Activated CD4-positive, alpha-beta T cell treated with anti-CD3 and anti-CD28 coated beads for 48 hours (primary cell): Measurements from ENCODE around the gene PCSK4.

Source experiments
- DNase-seq: peaks from one replicate; pipeline ENCODE4 v3.0.0-alpha.2; 2020

PCSK4 gene

DNA sequence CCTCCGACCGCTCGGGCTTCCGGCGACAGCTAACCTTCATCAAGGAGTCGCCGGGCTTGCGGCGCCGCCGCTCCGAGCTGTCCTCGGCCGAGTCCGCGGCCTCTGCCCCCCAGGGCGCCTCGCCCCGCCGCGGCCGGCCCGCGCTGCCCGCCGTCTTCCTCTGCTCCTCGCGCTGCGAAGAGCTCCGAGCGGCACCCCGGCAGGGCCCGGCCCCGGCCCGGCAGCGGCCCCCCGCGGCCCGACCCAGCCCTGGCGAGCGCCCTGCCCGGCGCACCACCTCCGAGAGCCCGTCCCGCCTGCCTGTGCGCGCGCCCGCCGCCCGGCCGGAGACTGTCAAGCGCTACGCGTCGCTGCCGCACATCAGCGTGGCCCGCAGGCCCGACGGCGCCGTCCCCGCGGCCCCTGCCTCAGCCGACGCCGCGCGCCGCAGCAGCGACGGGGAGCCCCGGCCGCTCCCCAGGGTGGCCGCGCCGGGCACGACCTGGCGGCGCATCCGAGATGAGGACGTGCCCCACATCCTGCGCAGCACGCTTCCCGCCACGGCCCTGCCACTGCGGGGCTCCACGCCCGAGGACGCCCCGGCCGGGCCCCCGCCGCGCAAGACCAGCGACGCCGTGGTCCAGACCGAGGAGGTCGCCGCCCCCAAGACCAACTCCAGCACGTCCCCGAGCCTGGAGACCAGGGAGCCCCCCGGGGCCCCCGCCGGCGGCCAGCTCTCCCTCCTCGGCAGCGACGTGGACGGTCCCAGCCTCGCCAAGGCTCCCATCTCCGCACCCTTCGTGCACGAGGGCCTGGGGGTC is 20.7 kb downstream of the PCSK4 start:
- no peak for DNase-seq

DNA sequence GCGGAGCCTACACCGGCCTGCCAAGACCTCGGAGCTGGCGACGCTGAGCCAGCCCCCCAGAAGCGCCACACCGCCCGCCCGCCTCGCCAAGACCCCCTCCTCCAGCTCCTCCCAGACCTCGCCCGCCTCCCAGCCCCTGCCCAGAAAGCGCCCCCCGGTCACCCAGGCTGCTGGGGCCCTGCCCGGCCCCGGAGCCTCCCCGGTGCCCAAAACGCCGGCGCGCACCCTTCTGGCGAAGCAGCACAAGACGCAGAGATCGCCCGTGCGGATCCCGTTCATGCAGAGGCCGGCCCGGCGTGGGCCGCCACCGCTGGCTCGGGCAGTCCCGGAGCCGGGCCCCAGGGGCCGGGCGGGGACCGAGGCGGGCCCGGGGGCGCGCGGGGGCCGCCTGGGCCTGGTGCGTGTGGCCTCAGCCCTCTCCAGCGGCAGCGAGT is 21.3 kb downstream of the PCSK4 start:
- peak; percentile 63 for DNase-seq

DNA sequence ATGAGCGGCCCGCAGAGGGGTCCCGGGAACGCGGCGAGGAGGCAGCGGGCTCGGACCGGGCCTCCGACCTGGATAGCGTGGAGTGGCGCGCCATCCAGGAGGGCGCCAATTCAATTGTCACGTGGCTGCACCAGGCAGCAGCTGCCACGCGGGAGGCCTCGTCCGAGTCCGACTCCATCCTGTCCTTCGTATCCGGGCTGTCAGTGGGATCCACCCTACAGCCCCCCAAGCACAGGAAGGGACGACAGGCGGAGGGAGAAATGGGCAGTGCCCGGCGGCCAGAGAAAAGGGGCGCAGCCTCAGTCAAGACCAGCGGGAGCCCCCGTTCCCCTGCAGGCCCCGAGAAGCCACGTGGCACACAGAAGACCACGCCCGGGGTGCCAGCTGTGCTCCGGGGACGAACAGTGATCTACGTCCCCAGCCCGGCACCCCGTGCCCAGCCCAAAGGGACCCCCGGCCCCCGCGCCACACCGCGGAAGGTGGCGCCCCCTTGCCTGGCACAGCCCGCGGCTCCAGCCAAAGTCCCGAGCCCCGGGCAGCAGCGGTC is 21.8 kb downstream of the PCSK4 start:
- DNase-seq, result no peak

DNA sequence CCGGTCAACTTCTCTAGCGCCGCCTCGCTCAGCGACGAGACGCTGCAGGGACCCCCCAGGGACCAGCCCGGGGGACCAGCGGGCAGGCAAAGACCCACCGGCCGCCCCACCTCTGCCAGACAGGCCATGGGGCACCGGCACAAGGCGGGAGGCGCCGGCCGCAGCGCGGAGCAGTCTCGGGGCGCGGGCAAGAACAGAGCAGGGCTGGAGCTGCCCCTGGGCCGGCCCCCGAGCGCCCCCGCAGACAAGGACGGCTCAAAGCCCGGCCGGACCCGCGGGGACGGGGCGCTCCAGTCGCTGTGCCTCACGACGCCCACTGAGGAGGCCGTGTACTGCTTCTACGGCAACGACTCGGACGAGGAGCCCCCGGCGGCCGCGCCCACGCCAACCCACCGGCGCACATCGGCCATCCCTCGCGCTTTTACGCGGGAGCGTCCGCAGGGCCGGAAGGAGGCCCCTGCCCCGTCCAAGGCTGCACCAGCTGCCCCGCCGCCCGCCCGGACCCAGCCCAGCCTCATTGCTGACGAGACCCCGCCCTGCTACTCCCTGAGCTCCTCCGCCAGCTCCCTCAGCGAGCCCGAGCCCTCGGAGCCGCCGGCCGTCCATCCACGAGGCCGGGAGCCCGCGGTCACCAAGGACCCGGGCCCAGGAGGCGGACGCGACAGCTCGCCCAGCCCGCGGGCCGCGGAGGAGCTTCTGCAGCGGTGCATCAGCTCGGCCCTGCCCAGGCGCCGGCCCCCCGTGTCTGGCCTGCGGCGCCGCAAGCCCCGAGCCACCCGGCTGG is 22.5 kb downstream of the PCSK4 start:
- DNase-seq, result no peak

DNA sequence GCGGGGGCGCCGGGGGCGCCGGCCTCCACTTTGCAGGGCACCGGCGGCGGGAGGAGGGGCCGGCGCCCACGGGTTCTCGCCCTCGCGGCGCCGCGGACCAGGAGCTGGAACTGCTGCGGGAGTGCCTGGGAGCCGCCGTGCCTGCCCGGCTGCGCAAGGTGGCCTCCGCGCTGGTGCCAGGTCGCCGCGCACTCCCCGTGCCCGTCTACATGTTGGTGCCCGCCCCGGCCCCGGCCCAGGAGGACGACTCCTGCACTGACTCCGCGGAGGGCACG is 23.0 kb downstream of the PCSK4 start:
- no peak for DNase-seq

DNA sequence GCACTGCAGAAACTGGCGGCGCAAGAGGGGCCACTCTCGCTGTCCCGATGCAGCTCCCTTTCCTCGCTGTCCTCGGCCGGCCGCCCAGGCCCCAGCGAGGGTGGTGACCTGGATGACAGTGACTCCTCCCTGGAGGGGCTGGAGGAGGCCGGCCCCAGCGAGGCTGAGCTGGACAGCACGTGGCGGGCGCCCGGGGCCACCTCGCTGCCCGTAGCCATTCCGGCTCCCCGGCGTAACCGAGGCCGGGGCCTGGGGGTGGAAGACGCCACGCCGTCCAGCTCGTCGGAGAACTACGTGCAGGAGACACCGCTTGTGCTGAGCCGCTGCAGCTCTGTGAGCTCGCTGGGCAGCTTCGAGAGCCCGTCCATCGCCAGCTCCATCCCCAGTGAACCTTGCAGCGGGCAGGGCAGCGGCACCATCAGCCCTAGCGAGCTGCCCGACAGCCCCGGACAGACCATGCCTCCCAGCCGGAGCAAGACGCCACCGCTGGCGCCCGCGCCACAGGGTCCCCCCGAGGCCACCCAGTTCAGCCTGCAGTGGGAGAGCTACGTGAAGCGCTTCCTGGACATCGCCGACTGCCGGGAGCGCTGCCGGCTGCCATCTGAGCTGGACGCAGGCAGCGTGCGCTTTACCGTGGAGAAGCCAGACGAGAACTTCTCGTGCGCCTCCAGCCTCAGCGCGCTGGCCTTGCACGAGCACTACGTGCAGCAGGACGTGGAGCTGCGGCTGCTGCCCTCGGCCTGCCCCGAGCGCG is 23.5 kb downstream of the PCSK4 start:
- no peak for DNase-seq

DNA sequence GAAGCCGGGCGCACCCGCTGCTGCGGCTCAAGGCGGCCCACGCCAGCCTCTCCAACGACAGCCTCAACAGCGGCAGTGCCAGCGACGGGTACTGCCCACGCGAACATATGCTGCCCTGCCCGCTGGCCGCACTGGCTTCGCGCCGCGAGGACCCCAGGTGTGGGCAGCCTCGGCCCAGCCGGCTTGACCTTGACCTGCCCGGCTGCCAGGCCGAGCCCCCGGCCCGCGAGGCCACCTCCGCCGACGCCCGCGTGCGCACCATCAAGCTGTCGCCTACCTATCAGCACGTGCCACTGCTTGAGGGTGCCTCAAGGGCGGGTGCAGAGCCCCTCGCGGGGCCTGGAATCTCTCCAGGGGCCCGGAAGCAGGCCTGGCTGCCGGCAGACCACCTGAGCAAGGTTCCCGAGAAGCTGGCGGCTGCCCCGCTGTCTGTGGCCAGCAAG is 24.1 kb downstream of the PCSK4 start:
- no peak for DNase-seq

DNA sequence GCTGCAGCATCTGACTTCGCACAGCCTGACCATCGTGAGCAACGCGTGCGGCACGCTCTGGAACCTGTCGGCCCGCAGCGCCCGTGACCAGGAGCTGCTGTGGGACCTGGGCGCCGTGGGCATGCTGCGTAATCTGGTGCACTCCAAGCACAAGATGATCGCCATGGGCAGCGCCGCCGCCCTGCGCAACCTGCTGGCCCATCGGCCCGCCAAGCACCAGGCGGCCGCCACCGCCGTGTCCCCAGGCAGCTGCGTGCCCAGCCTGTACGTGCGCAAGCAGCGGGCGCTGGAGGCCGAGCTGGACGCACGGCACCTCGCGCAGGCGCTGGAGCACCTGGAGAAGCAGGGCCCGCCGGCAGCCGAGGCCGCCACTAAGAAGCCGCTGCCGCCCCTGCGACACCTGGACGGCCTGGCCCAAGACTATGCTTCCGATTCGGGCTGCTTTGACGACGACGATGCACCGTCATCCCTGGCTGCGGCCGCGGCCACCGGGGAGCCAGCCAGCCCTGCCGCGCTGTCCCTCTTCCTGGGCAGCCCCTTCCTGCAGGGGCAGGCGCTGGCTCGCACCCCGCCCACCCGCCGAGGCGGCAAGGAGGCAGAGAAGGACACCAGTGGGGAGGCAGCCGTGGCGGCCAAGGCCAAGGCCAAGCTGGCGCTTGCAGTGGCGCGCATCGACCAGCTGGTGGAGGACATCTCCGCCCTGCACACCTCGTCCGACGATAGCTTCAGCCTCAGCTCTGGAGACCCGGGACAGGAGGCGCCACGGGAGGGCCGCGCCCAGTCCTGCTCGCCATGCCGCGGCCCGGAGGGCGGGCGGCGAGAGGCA is 24.7 kb downstream of the PCSK4 start:
- no peak for DNase-seq

DNA sequence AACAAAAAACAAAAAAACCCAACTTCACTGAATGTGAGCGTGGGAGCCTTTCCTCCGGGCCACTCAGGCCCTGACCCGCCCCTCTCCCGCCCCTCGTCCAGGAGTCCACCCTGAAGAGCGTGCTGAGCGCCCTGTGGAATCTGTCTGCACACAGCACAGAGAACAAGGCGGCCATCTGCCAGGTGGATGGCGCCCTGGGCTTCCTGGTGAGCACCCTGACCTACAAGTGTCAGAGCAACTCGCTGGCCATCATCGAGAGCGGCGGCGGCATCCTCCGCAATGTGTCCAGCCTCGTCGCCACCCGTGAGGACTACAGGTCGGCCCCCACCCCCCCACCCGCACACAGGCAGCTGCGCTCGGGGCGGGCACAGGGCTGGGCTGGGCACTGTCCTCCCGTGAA is 28.3 kb downstream of the PCSK4 start:
- no peak for DNase-seq

DNA sequence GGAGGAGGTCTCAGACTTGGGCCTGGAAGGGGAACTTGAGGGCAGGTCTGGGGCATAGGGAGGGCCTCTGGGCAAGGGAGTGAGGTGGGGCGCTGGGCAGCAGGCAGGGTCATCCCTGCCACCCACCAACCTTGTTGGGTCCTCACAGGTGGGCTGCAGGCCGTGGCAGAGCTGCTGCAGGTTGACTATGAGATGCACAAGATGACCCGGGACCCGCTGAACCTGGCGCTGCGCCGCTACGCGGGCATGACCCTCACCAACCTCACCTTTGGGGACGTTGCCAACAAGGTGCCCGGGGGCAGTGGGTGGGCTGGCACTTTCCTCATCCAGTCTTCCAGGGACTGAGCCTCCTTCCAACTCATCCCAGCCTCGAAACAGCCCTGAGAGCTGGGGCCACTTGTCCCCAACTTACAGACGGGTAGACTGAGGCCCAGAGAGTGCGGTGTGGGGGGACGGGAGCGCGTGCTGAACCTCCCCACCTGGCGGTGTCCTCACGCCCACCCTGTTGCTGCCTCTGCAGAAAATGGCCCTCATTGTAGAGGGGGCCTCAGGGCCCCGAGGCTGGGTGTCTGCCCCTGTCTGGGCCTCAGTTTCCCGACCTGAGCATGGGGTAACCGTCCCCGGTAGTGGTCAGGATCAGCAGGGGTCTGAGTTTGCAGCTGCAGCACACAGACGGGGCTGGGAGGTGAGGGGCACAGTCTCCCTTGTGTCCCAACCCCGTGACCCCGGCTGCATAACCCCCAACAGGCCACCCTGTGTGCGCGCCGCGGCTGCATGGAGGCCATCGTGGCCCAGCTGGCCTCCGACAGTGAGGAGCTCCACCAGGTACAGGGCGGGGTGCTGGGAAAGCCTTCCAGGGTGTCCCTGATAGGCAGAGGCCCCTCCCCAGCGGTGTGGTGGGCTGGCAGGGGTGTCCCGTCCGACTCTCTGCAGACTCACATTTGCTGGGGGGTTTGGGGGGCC is 29.8 kb downstream of the PCSK4 start:
- DNase-seq, result no peak

DNA sequence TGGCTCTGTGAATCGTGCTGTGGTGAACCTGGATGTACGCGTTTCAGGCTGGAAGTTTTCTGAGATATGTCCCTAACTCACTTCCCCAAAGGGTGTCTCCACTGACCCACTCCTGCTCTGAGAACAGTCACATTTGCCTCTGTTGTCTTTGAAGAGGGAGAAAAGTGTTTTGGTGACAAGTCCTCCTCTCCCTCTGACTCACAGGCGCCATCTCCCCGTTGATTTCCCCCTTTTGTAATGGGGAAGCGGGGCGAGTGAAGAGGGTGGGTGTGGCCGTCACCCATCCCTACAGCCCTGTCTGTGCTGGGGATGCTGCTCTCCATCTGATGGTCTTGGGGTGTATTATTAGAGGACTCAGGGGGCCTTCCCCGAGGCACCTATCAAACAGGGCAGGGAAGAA is 30.7 kb downstream of the PCSK4 start:
- DNase-seq, result no peak

DNA sequence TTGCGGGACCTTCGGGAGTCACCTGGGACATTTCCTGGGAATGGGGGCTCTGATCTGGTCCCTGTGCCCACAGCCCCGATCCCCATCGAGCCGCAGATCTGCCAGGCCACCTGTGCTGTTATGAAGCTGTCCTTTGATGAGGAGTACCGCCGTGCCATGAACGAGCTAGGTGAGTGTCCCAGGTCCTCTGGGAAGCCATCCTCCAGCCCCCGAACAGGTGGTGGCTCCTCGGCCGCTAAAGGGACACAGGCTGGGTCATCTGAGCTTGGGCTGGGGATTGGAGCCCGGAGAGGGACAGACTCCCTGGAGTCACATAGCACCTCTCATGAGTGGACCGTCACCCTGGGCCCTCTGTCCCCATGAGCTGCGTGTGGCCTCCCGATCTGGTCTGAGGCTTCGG is 32.3 kb downstream of the PCSK4 start:
- no peak for DNase-seq

DNA sequence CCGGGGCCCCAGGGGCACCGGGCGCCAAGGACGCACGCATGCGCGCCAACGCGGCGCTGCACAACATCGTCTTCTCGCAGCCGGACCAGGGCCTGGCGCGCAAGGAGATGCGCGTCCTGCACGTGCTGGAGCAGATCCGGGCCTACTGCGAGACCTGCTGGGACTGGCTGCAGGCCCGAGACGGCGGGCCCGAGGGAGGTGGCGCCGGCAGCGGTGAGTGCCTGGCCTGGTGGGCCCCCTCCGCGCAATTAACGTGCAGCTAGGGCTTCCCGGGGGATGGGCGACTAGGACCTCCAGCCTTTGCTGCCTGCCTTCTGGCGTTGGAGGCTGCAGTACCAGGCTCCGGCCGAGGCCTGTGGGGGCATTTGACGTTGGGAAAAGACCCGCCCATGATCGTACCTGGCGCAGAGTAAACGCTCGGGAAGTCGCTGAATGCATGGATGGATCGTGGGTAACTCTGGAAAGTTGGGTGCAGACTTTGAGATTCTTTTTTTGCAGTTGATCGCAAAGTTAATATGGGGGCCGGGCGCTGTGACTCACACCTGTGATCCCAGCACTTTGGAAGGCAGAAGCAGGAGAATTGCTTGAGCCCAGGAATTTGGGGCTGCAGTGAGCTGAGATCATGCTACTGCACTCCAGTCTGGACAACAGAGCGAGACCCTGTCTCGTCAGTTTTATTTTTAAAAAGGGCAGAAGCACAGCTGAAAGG is 33.0 kb downstream of the PCSK4 start:
- DNase-seq, result no peak

DNA sequence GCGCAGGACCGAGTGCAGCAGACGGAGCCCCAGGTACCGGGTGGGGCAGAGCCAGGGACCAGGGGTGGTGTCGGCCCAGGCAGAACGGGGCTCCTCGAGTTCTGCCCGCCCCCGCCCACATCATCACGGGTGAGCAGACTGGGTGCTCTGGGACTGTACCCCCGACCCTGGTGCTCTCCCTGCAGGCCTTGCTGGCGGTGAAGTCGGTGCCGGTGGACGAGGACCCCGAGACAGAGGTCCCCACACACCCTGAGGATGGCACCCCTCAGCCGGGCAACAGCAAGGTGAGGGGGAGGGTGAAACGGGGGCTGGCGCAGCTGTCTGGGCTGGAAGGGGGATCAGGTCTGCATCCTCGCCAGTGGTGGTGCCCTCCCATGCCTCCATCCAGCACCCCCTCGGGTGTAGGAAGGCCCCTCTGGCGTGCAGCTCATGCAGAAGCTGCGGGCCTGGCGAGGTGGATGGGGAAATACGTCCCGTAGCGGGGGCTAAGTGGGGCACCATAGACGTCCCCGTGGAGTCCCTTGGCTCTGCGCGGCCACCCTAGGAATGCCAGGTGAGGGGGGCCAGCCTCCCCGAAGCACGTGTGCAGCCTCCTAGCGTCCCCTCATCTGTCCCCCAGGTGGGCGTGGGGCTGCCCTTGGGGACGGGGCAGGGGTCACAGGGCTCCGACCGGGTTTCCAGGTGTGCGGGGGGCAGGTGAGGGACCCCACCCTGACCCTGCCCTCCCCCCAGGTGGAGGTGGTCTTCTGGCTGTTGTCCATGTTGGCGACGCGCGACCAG is 33.8 kb downstream of the PCSK4 start:
- DNase-seq, result no peak

DNA sequence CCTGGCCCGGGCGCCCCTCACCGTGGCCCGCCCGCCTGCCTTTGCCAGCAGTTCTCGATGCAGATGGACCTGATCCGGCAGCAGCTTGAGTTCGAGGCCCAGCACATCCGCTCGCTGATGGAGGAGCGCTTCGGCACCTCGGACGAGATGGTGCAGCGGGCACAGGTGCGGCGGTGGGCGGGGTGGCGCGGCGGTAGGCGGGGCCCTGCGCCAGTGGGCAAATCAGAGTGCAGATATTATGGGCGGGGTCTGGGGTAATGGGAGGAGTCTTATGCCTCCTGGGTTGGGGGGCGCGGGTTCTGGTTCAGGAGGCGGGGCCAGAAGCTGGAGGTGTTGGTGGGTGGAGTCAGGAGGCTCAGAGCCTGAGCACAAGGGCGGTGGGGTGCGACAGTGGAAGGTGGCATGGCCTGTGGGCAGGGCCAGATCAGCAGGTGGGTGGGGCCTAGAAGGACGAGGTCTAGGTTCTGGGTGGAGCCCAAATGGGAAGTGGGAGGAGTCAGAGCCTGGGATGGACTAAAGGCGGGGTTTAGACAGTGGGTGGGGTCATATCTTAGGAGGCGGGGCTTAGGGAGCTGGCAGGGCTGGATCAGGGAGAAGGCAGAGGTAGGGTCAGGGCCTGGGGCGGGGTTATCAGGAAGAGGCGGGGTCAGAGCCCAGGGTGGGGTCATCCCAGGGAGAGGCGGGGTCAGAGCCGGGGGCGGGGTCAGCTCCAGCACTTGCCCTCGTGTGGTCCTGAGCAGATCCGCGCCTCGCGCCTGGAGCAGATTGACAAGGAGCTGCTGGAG is 34.6 kb downstream of the PCSK4 start:
- peak; percentile 87 for DNase-seq

DNA sequence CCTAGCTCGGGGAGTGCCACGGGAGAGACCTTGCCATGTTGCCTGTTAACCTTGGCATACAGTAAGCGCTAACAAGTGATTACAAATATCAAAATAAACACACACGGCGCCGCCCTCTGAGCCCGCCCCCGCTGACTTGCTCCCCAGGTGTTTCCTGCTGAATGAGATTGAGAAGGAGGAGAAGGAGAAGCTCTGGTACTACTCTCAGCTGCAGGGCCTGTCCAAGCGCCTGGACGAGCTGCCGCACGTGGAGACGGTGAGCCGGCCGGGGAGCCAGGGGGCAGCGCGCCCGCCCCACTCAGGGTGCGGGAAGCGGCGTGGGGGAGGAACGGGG is 35.2 kb downstream of the PCSK4 start:
- DNase-seq, result no peak

DNA sequence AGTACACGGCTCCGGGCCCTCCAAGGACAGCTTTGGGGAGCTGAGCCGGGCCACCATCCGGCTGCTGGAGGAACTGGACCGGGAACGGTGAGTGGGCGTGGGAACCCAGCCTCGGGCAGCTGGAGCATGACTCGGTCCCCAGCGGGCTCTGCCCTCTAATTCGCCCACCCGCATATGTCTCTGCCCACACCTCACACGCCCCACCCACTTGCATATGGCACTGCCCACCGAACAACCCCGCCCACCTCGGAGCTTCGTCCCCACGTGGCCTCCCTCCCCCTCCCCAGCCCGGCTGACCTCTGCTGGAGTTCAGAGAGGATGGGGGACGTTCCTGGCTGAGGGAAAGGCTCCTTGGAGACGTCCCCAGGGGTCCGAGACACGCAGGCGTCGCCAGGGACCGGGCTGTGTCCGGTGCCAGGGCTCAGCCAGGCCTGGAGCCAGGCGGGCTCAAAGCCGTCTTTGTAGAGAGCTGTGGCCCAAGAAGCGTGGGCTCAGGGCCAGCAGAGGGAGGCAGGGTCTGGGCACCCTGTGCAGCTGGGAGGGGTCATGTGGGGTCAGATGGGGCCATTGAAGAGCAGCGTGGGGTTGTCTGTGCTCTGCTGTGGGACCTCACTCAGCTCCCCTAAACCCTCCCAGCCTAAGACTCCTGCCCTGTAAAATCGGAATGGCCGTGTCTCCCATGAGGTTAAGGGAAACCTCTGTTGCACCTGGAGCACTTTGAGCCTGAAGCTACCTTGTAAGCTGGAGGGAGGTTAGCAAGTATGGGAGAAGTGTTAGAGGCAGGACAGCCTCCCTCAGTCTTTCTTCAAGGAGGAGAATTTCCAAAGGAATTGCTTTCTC is 36.4 kb downstream of the PCSK4 start:
- DNase-seq, result no peak
